ENCODE results near the gene VTI1A. TPM values are rescaled to one million over a fixed set of nuclear protein-coding genes. Genes with fewer than 3 reads are reported as not detected.
A peak's percentile ranks its signal among the peaks of the same experiment; 100 is the strongest.

The VTI1A gene
- total RNA-seq, 3 donors from 2014 or later: 53.7 to 65.6 (median 59.2) TPM

- DNase-seq (ENCODE audit: low spot score in 2 of 2): no peak
- Histone ChIP-seq H3K4me1 (no peaks in the 10 kb centered on the region), H3K27ac (no peak overlapping the region), H3K4me3 (no peak overlapping the region), H3K36me3 (no peaks in the 10 kb centered on the region), H3K27me3 (no peaks in the 10 kb centered on the region), H3K9me3 (no peaks in the 10 kb centered on the region)
- intact Hi-C loops (cut with DNase I; ENCODE audit: low total_unique reads): no loop called here
- no peak for TF ChIP-seq CTCF (IDR thresholded peaks at IDR 0.05)
- no peak for TF ChIP-seq POLR2AphosphoS5 (IDR thresholded peaks at IDR 0.05)
- no peak for TF ChIP-seq POLR2A (IDR thresholded peaks at IDR 0.05)
These were observed 352.9 kb downstream of the VTI1A start for GRCh38 chr10:112799726-112800510.

GRCh38 chr10:112801004-112801403, 354.0 kb downstream of the VTI1A start:
- Histone ChIP-seq H3K4me1 (no peaks in the 10 kb centered on the region), H3K36me3 (no peaks in the 10 kb centered on the region), H3K4me3 (no peak overlapping the region), H3K27ac (no peak overlapping the region), H3K27me3 (no peaks in the 10 kb centered on the region), H3K9me3 (no peaks in the 10 kb centered on the region)
- TF ChIP-seq POLR2AphosphoS5 (IDR thresholded peaks at IDR 0.05) (no peak), POLR2A (IDR thresholded peaks at IDR 0.05) (no peak), CTCF (IDR thresholded peaks at IDR 0.05) (no peak)
- DNase-seq (ENCODE audit: low spot score in 2 of 2): no peak
- intact Hi-C loops (cut with DNase I; ENCODE audit: low total_unique reads): no loop called here

GRCh38 chr10:112801748-112802147, 354.7 kb downstream of the VTI1A start:
- no peak overlapping the region for H3K4me3 ChIP-seq
- no peaks in the 10 kb centered on the region for H3K4me1 ChIP-seq
- no peaks in the 10 kb centered on the region for H3K27me3 ChIP-seq
- H3K36me3 ChIP-seq: no peaks in the 10 kb centered on the region
- DNase-seq (ENCODE audit: low spot score in 2 of 2): no peak
- no peaks in the 10 kb centered on the region for H3K9me3 ChIP-seq
- TF ChIP-seq POLR2AphosphoS5 (IDR thresholded peaks at IDR 0.05) (no peak), CTCF (IDR thresholded peaks at IDR 0.05) (no peak), POLR2A (IDR thresholded peaks at IDR 0.05) (no peak)
- intact Hi-C loops (cut with DNase I; ENCODE audit: low total_unique reads): no loop called here
- no peak overlapping the region for H3K27ac ChIP-seq

GRCh38 chr10:112802411-112803022, 355.5 kb downstream of the VTI1A start:
- H3K27me3 ChIP-seq: no peaks in the 10 kb centered on the region
- no peaks in the 10 kb centered on the region for H3K4me1 ChIP-seq
- no peaks in the 10 kb centered on the region for H3K9me3 ChIP-seq
- H3K36me3 ChIP-seq: no peaks in the 10 kb centered on the region
- intact Hi-C loops (cut with DNase I; ENCODE audit: low total_unique reads): no loop called here
- no peak for DNase-seq (ENCODE audit: low spot score in 2 of 2)
- TF ChIP-seq POLR2A (IDR thresholded peaks at IDR 0.05) (no peak), POLR2AphosphoS5 (IDR thresholded peaks at IDR 0.05) (peak in 1 of 3 donors; percentile 68)
- no peak overlapping the region for H3K27ac ChIP-seq
- no peak overlapping the region for H3K4me3 ChIP-seq

- intact Hi-C loops (cut with DNase I; ENCODE audit: low total_unique reads): no loop called here
- no peak overlapping the region for H3K27ac ChIP-seq
- no peaks in the 10 kb centered on the region for H3K4me1 ChIP-seq
- no peaks in the 10 kb centered on the region for H3K27me3 ChIP-seq
- no peak for TF ChIP-seq POLR2AphosphoS5 (IDR thresholded peaks at IDR 0.05)
- no peak for TF ChIP-seq POLR2A (IDR thresholded peaks at IDR 0.05)
- no peak for TF ChIP-seq CTCF (IDR thresholded peaks at IDR 0.05)
- H3K9me3 ChIP-seq: no peaks in the 10 kb centered on the region
- H3K4me3 ChIP-seq: no peak overlapping the region
- DNase-seq (ENCODE audit: low spot score in 2 of 2): no peak
- no peaks in the 10 kb centered on the region for H3K36me3 ChIP-seq
These were observed 357.0 kb downstream of the VTI1A start for GRCh38 chr10:112803961-112804401.

Data from breast epithelium (tissue), 4 donors.